ENCODE measurements around the gene MAOA.

GRCh38 chrX:43699475-43699874, 43.4 kb downstream of the MAOA start:
- TF ChIP-seq EZH2 (IDR thresholded peaks at IDR 0.05; ENCODE audit: insufficient read depth, poor library complexity, severe bottlenecking) (no peak), EZH2phosphoT487 (IDR thresholded peaks at IDR 0.05; ENCODE audit: insufficient read depth, low read depth) (no peak)
